NK-92 (cell line): ENCODE results near the gene AKAP8L.
"Not testable (repeated sequence)": the region's sequence is repeated elsewhere in the genome, so short reads cannot be mapped to it uniquely, and the experiment has no call there.

Experiments
- DNase-seq: peaks from one replicate; lab custom pipeline; 2025; ENCODE audit not compliant: unreplicated experiment; lab: John Stamatoyannopoulos, UW

AKAP8L gene

GRCh38 chr19:15421136-15421695 is 2.4 kb upstream of the AKAP8L start:
- DNase-seq, result no peak

- DNase-seq, result no peak
Observed at GRCh38 chr19:15419413-15420025, 731 bp upstream of the AKAP8L start.

- DNase-seq, result no peak
Observed at GRCh38 chr19:15418231-15418578, 583 bp downstream of the AKAP8L start.

GRCh38 chr19:15417699-15418098 is 1.1 kb downstream of the AKAP8L start:
- DNase-seq, result no peak

- DNase-seq, result no peak
Observed at GRCh38 chr19:15412832-15413231, 6.0 kb downstream of the AKAP8L start.

GRCh38 chr19:15411351-15411750 is 7.4 kb downstream of the AKAP8L start:
- DNase-seq, result not testable (repeated sequence)

GRCh38 chr19:15404780-15405211 is 14.0 kb downstream of the AKAP8L start:
- no peak for DNase-seq

GRCh38 chr19:15404097-15404779 is 14.6 kb downstream of the AKAP8L start:
- DNase-seq, result no peak

- no peak for DNase-seq
Observed at GRCh38 chr19:15403151-15403531, 15.6 kb downstream of the AKAP8L start.

GRCh38 chr19:15402411-15403150 is 16.2 kb downstream of the AKAP8L start:
- no peak for DNase-seq

GRCh38 chr19:15401397-15401710 is 17.4 kb downstream of the AKAP8L start:
- DNase-seq, result no peak

GRCh38 chr19:15400521-15401396 is 18.0 kb downstream of the AKAP8L start:
- no peak for DNase-seq

- no peak for DNase-seq
Observed at GRCh38 chr19:15399635-15400034, 19.2 kb downstream of the AKAP8L start.

GRCh38 chr19:15399234-15399515 is 19.6 kb downstream of the AKAP8L start:
- no peak for DNase-seq

GRCh38 chr19:15398501-15399233 is 20.1 kb downstream of the AKAP8L start:
- DNase-seq, result no peak

GRCh38 chr19:15397782-15398181 is 21.0 kb downstream of the AKAP8L start:
- no peak for DNase-seq

- no peak for DNase-seq
Observed at GRCh38 chr19:15397236-15397635, 21.6 kb downstream of the AKAP8L start.

GRCh38 chr19:15396436-15396835 is 22.4 kb downstream of the AKAP8L start:
- DNase-seq, result no peak

GRCh38 chr19:15395251-15395650 is 23.5 kb downstream of the AKAP8L start:
- DNase-seq, result not testable (repeated sequence)

- DNase-seq, result no peak
Observed at GRCh38 chr19:15394426-15394825, 24.4 kb downstream of the AKAP8L start.

- DNase-seq, result no peak
Observed at GRCh38 chr19:15393963-15394362, 24.8 kb downstream of the AKAP8L start.
